ENCODE data around the gene SMIM28. TPM values are rescaled to one million over a fixed set of nuclear protein-coding genes. Genes with fewer than 3 reads are reported as not detected.

Gene SMIM28
- total RNA-seq, 4 donors from 2014 or later: not detected

DNA sequence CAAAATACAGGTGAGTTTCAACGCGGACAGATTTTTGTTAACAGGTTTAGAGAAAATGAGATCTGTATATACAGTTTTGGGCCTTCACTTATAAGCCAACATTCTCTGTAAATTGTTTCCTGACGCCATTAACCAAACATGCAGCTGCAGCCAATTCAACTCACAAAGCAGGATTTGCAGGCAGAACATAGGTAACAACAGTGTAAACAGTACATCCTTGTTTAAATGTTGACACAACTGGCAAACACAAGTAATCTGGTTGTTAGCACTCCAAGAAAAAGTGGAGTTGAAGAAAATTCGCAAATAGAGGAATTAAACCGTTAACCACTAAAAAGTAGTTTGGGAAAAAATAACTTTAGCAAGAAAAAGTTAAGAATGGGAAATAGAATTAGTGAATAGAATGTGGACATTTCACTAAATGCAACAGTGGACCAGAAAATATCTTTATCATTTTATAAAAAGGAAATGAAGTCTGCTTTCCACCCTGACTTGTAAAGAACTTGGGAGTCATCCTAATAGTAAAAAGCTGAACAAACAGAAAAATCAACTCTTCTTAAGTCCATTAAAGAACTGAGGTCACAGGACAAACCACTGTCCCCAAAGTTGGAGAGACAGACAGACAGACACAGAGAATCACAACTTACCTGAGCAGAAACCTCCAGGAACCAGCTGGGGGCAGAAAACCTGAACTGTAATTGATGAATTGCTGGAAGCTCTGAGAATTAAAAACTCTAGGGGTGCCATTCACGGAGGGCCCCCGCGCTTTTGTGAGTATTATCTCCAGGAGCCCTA is 10.1 kb downstream of the SMIM28 start:
- TF ChIP-seq, protein P1, sequence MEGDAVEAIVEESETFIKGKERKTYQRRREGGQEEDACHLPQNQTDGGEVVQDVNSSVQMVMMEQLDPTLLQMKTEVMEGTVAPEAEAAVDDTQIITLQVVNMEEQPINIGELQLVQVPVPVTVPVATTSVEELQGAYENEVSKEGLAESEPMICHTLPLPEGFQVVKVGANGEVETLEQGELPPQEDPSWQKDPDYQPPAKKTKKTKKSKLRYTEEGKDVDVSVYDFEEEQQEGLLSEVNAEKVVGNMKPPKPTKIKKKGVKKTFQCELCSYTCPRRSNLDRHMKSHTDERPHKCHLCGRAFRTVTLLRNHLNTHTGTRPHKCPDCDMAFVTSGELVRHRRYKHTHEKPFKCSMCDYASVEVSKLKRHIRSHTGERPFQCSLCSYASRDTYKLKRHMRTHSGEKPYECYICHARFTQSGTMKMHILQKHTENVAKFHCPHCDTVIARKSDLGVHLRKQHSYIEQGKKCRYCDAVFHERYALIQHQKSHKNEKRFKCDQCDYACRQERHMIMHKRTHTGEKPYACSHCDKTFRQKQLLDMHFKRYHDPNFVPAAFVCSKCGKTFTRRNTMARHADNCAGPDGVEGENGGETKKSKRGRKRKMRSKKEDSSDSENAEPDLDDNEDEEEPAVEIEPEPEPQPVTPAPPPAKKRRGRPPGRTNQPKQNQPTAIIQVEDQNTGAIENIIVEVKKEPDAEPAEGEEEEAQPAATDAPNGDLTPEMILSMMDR (IDR thresholded peaks at IDR 0.05; ENCODE audit: low read depth): no peak

DNA sequence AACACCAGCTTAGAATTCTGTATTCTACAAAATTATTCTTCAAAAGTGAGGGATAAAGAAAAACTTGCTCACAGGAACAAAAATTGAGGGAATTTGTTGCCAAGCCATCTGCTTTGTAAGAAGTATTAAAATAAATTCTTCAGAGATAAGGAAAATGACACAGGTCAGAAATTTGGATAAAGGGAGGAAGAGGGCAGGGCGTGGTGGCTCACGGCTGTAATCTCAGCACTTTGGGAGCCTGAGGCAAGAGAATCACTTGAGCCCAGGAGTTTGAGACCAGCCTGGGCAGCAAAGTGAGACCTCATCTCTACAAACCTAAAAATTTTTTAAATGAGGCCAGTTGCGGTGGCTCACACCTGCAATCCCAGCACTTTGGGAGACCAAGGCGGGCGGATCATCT is 11.8 kb downstream of the SMIM28 start:
- TF ChIP-seq, protein P1 (IDR thresholded peaks at IDR 0.05; ENCODE audit: low read depth): no peak

DNA sequence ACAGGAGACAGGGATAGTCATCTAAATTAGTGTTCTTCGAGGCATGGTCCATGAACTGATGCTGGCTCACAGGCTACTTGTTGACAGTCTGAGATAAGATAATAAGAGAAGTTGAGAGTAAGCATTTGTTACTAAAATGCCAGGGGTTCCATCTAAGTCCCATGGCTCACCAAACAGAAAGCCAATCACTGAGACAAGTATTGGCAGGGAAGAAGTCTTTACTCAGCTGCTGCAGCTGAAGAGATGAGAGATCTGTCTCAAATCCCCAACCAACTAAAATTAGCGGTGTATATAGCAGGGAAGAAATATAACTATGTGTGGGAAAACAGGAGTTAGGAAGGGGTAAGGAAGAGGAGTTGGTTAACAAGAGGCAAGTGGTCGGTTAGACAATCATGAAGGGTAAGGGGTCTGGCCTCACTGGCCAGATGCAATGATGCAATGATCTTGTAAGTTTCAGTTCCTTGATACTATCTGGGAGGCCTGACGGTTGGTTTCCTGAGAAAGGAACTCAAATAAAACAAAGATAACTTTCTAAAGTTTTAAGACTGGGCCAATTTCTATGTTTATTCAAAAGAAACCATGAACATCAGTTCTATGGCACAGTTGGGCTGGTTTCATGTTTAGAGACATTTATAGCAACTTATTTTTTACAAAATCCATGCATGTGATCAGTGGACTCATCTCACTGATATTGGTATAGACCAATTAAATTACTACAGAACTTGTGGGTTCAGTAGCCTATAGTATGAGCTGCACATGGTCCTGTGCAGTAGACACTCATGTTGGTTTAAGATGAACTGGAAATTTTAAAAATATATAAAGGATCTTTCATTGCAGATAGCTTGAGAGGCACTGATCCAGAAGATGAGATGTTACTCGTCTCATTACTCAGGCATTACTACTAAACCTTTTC is 16.4 kb downstream of the SMIM28 start:
- TF ChIP-seq, protein P1 (IDR thresholded peaks at IDR 0.05; ENCODE audit: low read depth): no peak

DNA sequence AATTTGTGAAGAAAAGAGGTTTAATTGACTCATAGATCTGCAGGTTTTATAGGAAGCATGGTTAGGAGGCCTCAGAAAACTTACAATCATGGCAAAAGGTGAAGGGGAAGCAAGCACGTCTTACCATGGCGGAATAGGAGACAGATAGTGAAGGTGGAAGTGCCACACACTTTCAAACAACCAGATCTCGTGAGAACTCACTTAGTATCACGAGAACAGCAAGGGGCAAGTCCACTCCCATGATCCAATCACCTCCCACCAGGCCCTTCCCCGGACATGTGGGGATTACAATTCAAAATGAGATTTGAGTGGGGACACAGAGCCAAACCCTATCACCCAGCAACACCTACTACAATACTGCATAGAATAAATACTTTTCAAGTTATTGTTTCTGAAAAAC is 19.0 kb downstream of the SMIM28 start:
- TF ChIP-seq, protein P1 (IDR thresholded peaks at IDR 0.05; ENCODE audit: low read depth): no peak

DNA sequence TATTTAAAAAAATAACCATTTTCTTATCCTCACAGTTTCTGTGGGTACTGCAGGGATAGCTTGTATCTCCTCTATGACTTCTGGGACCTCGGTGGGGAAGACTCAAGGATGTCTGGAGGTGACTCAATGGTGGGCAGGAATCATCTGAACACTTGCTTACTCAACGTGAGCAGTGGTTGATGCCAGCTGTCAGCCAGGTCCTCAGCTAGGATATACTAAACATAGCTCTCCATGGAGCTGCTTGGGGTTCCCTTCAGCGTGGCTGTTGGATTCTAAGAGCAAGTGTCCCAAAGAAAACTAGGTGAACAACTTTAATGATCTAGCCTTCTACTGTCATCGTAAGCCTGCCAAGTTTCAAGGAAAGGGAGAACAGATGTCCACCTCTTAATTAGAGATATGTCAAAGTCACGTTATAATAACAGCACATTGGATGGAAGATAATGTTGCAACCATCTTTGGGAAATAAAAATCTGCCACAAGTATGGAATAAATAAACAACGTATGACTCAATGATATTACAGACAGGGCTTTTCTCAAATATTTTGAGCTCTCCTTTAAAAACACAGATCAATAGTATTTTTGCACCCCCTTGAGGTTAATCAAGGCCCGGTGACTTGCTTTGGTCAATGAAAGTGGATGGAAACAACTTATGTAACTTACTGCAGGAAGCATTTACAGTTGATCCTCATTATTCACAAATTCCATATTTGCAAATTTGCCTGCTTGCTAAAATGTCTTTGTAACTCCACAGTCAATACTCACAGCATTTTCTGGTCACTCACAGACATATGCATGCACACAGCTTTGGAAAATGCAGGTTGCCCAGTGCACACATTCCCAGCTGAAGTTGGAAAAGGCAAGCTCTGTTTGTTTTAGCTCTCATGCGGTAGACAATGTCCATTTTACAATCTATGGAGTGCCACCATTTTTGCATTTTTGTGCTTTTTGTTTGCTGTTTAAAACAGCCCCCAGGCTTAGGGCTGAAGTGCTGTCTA is 19.7 kb downstream of the SMIM28 start:
- TF ChIP-seq, protein P1 (IDR thresholded peaks at IDR 0.05; ENCODE audit: low read depth): no peak

DNA sequence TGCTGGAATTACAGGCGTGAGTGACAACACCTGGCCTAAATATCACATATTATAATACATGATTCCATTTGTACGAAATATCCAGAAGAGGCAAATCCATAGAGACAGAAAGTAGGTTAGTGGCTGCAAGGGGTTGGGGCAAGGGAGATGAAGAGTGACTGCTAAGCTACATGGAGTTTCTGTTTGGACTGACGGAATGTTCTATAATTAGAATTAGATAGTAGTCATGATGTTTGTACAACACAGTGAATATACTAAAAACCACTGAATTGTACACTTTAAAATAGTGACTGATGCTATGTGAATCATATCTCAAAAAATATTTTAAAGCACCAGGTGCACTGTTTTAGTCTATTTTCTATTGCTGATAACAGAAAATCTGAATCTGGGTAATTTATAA is 22.6 kb downstream of the SMIM28 start:
- TF ChIP-seq, protein P1 (IDR thresholded peaks at IDR 0.05; ENCODE audit: low read depth): no peak

All from subcutaneous adipose tissue (tissue), 4 donors.